Measurements from ENCODE around the gene THSD7B.
"Not testable (repeated sequence)": the region's sequence is repeated elsewhere in the genome, so short reads cannot be mapped to it uniquely, and the experiment has no call there.

The THSD7B gene

GRCh38 chr2:136750065-136750464 lies 15.3 kb upstream of the THSD7B start:
- H3K27ac ChIP-seq = no peak overlapping the region
- TF ChIP-seq CTCF (conservative IDR thresholded peaks at IDR 0.05) = no peak

- no peak overlapping the region for H3K27ac ChIP-seq
- TF ChIP-seq CTCF (conservative IDR thresholded peaks at IDR 0.05) = no peak
Measured at GRCh38 chr2:136751406-136751805, 13.9 kb upstream of the THSD7B start.

- H3K27ac ChIP-seq = not testable (repeated sequence)
Measured at GRCh38 chr2:136758504-136758903, 6.8 kb upstream of the THSD7B start.

- no peak for TF ChIP-seq CTCF (conservative IDR thresholded peaks at IDR 0.05)
- no peak overlapping the region for H3K27ac ChIP-seq
Measured at GRCh38 chr2:136764452-136765255, 691 bp upstream of the THSD7B start.

- H3K27ac ChIP-seq = no peak overlapping the region
- TF ChIP-seq CTCF (conservative IDR thresholded peaks at IDR 0.05) = no peak
Measured at GRCh38 chr2:136766073-136766404, 694 bp downstream of the THSD7B start.

- no peak overlapping the region for H3K27ac ChIP-seq
- TF ChIP-seq CTCF (conservative IDR thresholded peaks at IDR 0.05) = no peak
Measured at GRCh38 chr2:136767030-136767429, 1.7 kb downstream of the THSD7B start.

- no peak for TF ChIP-seq CTCF (conservative IDR thresholded peaks at IDR 0.05)
- H3K27ac ChIP-seq = no peak overlapping the region
Measured at GRCh38 chr2:136769871-136770270, 4.5 kb downstream of the THSD7B start.

- no peak for TF ChIP-seq CTCF (conservative IDR thresholded peaks at IDR 0.05)
Measured at GRCh38 chr2:136770384-136770783, 5.0 kb downstream of the THSD7B start.

More at GRCh38 chr2:136770384-136770783, 5.0 kb downstream of the THSD7B start:
- H3K27ac ChIP-seq = no peak overlapping the region
